Right atrium auricular region (tissue), 2 donors: Measurements from ENCODE around the gene SAXO1. TPM values are rescaled to one million over a fixed set of nuclear protein-coding genes. Genes with fewer than 3 reads are reported as not detected.

Source experiments
- DNase-seq: peaks from one replicate; pipeline ENCODE4 v3.0.0-alpha.2; 2019; ENCODE audit warnings: low spot score
- H3K27ac ChIP-seq, 2 donors: fragments of 200-600 bp; sonication (generic); 1 replicate in 1 of 2; 2 replicates in 1 of 2; pipeline ENCODE4 v1.5.1; 2016 to 2019
- H3K27me3 ChIP-seq, 2 donors: fragments of 200-600 bp; sonication (generic); one replicate each; pipeline versions ENCODE4 v1.5.1 to v1.6.0; 2017 to 2019
- H3K36me3 ChIP-seq: fragments of 200-600 bp; sonication (generic); one replicate; pipeline ENCODE4 v1.5.1; 2016
- H3K4me1 ChIP-seq, 2 donors: fragments of 200-600 bp; sonication (generic); one replicate each; pipeline versions ENCODE4 v1.5.1 to v1.6.0; 2017 to 2019
- H3K4me3 ChIP-seq, 2 donors: fragments of 200-600 bp; sonication (generic); 1 replicate in 1 of 2; 2 replicates in 1 of 2; pipeline ENCODE4 v1.5.1; 2017 to 2019; ENCODE audit warnings: mild to moderate bottlenecking in 1 of 2, moderate library complexity in 1 of 2
- H3K9me3 ChIP-seq, 2 donors: fragments of 200-600 bp; sonication (generic); one replicate each; pipeline ENCODE4 v1.5.1; 2019
- total RNA-seq, 2 donors: library from RNA; depleted of rRNA; stranded (reverse); fragments of >200 nt; gene quantifications; one replicate each; pipeline ENCODE4 v1.1.0, GENCODE V29; 2016
- TF ChIP-seq, protein P1 (sequence below), 2 donors: fragments of 200-600 bp; sonication (generic); IDR thresholded peaks; one replicate each; pipeline ENCODE4 v1.5.1; 2019; ENCODE audit warnings: antibody characterized with exemption in 2 of 2

SAXO1 gene
- total RNA-seq, 2 donors from 2014 or later = not detected

DNA sequence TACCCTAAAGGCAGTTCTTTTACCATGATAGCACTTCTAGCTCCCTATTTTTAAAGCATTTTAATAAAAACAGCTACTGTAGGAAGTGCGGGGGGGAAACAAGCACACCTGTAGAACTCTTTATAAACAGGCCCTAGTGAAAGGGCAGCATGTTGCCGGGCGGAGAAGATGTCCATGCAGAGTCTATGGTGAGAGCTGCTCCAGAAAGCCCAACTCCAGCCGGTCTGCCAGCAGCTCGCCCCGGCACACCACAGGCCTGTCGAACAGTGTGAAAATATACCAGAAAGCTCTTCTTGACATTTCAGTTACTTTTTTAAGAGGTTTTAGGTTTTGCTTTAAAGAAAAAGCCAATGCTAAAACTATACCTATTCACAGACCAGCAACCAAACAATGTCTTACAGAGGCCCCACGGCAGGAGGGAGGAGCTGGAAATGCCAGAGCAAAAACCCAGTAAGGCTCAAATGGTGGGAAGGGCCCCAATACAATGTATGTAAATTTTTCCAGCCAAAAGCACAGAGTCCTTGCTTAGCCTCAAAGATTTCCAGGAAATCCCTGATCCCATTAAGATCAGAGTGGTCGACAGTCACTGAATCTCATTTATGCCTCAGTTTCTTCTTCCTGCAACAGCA is 121.2 kb downstream of the SAXO1 start:
- no peak overlapping the region for H3K4me3 ChIP-seq
- no peaks in the 10 kb centered on the region for H3K9me3 ChIP-seq
- DNase-seq = no peak
- H3K27me3 ChIP-seq = no peaks in the 10 kb centered on the region
- H3K36me3 ChIP-seq = no peaks in the 10 kb centered on the region
- no peak overlapping the region for H3K27ac ChIP-seq
- H3K4me1 ChIP-seq = no peaks in the 10 kb centered on the region
- TF ChIP-seq, protein P1, sequence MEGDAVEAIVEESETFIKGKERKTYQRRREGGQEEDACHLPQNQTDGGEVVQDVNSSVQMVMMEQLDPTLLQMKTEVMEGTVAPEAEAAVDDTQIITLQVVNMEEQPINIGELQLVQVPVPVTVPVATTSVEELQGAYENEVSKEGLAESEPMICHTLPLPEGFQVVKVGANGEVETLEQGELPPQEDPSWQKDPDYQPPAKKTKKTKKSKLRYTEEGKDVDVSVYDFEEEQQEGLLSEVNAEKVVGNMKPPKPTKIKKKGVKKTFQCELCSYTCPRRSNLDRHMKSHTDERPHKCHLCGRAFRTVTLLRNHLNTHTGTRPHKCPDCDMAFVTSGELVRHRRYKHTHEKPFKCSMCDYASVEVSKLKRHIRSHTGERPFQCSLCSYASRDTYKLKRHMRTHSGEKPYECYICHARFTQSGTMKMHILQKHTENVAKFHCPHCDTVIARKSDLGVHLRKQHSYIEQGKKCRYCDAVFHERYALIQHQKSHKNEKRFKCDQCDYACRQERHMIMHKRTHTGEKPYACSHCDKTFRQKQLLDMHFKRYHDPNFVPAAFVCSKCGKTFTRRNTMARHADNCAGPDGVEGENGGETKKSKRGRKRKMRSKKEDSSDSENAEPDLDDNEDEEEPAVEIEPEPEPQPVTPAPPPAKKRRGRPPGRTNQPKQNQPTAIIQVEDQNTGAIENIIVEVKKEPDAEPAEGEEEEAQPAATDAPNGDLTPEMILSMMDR (IDR thresholded peaks at IDR 0.05) = no peak

DNA sequence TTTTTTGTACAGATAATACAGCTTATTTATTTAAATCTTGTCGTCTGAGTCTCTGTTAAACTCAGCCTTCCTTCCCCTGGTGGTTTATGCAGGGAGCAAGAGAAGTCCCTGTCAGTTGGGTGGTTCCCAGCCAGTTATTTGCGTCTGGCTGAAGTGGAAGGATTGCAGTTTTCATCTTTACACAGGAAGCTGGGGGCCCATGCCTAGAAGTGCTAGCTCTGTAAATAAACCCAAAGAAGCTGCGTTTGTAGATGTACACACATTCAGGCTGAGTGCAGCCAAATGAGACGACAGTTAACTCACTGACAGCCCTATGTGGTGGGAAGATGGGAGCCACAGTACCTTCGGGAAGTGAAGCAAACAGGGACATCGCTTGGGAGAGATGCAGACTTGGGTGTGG is 122.1 kb downstream of the SAXO1 start:
- H3K27ac ChIP-seq = no peak overlapping the region
- DNase-seq = no peak
- H3K9me3 ChIP-seq = no peaks in the 10 kb centered on the region
- no peaks in the 10 kb centered on the region for H3K27me3 ChIP-seq
- no peaks in the 10 kb centered on the region for H3K4me1 ChIP-seq
- no peaks in the 10 kb centered on the region for H3K36me3 ChIP-seq
- H3K4me3 ChIP-seq = no peak overlapping the region
- TF ChIP-seq, protein P1 (IDR thresholded peaks at IDR 0.05) = no peak

DNA sequence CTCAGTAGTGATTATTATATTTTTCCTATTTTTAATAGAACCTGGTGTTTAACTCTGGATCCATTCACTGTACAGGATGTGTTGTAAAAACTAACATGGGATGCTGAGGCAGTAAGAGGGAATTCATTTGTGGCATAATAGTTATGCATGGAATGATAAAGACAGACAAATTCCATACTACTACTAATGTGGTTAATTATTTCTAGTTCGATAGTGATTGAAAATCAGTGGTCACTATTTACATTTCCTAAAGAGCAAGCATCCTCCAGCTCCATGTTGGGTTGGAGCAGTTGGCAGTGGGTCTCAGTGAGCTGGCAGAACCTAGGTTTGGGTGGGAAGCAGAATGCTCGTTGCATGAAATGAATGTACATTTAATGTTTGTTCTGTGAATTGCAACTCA is 122.6 kb downstream of the SAXO1 start:
- DNase-seq = no peak
- no peak overlapping the region for H3K27ac ChIP-seq
- no peak overlapping the region for H3K4me3 ChIP-seq
- H3K9me3 ChIP-seq = no peaks in the 10 kb centered on the region
- H3K27me3 ChIP-seq = no peaks in the 10 kb centered on the region
- no peaks in the 10 kb centered on the region for H3K4me1 ChIP-seq
- no peaks in the 10 kb centered on the region for H3K36me3 ChIP-seq
- TF ChIP-seq, protein P1 (IDR thresholded peaks at IDR 0.05) = no peak

DNA sequence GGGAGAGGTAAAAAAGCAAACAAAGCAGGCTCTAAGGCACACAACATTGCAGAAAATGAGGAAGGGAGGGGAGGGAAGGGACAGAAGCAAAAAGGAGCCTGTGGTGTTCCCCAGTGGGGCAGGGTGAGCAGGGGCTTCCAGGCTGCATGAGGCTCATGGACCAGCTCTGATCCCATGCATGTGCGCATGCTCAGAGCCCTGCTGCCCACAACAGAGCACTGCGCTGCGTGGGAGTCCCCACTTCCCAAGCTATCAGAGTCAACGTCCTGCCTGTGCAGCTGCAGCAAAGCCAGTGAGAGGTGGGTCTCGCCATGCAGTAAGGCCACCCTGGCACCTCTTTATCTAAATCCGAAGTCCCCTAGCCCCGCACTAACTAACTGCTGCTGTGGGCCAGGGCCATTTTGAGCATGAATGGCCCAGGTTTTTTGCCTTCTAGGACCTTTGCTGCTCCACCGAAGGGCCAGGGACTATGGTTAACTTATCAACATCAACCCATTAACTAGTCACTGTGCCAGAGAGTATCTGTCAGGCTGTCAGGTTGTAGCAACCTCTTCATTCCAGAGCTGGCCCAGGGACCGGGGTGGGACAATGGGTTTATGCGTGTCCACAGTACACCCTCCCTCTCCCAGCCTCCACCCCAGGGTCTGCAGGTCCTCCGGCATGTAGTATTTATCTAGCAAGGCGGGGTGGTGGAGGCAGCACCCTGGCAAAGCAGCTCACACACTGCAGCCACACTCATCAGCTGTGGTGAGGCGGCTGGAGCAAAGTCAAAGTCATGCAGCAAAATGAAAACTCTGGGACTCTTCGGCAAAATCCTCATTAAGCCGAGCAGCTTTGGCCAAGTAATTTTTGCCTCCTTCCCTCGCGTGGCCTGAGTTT is 123.6 kb downstream of the SAXO1 start:
- DNase-seq = no peak
- Histone ChIP-seq H3K36me3 (no peaks in the 10 kb centered on the region), H3K9me3 (no peaks in the 10 kb centered on the region), H3K4me3 (no peak overlapping the region), H3K4me1 (no peaks in the 10 kb centered on the region), H3K27me3 (no peaks in the 10 kb centered on the region), H3K27ac (no peak overlapping the region)
- TF ChIP-seq, protein P1 (IDR thresholded peaks at IDR 0.05) = no peak

DNA sequence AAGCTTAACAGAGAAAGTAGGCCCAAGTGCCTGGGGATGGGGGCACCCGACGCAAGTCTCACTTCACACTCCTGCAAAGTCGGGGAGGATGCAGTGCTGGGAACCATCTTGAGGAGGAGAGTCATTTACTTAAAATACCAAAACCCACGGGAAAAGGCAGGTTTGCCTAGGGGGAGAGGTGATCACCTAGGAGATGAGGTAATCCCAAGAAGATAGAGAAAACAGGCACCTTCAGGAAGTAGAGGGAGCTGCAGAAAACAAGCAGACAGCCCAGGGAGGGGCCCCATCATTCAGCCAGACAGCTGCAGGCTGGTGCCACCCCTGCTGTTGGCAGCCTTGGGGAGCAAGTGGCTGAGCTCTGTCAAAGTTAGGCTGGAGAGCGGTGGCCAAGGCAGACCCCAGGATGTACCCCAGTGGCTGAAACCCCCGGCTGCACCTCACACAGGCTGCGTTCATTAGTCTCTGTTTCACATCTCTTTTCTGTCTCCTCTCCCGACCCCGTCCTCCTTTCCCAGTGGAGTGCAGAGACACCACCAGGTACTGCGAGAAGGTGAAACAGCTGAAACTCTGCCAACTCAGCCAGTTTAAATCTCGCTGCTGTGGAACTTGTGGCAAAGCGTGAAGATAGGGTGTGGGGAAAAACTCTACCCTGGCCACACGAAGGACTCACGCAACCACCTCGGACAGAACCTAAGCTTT is 124.9 kb downstream of the SAXO1 start:
- no peaks in the 10 kb centered on the region for H3K27me3 ChIP-seq
- DNase-seq = no peak
- H3K4me1 ChIP-seq = no peaks in the 10 kb centered on the region

More for the DNA sequence above, 124.9 kb downstream of the SAXO1 start:
- Histone ChIP-seq H3K27ac (no peak overlapping the region), H3K4me3 (no peak overlapping the region), H3K9me3 (peaks cover 0 to 2% of the 10 kb centered on the region in 2 donors), H3K36me3 (no peaks in the 10 kb centered on the region)
- TF ChIP-seq, protein P1 (IDR thresholded peaks at IDR 0.05) = no peak
